GM19324 (cell line): ENCODE data around the gene PLCXD3.

Experiments
- ATAC-seq: cut with Tn5 transposase; IDR thresholded peaks from one replicate; pipeline ENCODE4 v1.9.1; 2021; ENCODE audit warnings: mild to moderate bottlenecking, moderate library complexity; ENCODE audit not compliant: unreplicated experiment, low FRiP score

PLCXD3 gene

GRCh38 chr5:41510176-41510831 lies at the start of gene PLCXD3:
Gene PLCXD3 (minus strand): TSS chr5:41510601. CDS start chr5:41510526, 75 bp downstream.
- no peak for ATAC-seq

GRCh38 chr5:41559184-41559583 lies 48.8 kb upstream of the PLCXD3 start:
- ATAC-seq, result no peak

GRCh38 chr5:41558295-41558694 lies 47.9 kb upstream of the PLCXD3 start:
- no peak for ATAC-seq

GRCh38 chr5:41547991-41548390 lies 37.6 kb upstream of the PLCXD3 start:
- ATAC-seq, result no peak

DNA sequence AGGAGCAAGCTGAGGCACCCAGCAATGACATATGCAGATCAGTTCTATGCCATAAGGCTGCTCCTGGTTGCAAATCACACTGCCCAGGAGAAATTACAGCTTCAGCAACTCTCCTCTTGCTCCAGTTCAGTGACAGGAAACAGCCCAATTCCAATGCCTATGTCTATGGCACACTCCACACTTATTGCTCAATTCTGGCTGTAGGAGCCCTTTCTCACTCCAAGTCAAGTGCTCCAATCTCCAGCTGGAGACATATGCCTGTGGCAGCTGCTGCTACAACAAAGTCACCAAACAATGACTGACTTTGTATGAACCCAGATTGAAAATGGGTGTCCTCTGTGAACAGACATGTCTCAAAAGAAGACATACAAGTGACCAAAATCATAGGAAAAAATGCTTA lies 31.8 kb upstream of the PLCXD3 start:
- no peak for ATAC-seq

- no peak for ATAC-seq
Measured at GRCh38 chr5:41539454-41539853, 29.1 kb upstream of the PLCXD3 start.

- no peak for ATAC-seq
Measured at GRCh38 chr5:41537581-41537980, 27.2 kb upstream of the PLCXD3 start.

GRCh38 chr5:41532485-41532884 lies 22.1 kb upstream of the PLCXD3 start:
- ATAC-seq, result no peak

DNA sequence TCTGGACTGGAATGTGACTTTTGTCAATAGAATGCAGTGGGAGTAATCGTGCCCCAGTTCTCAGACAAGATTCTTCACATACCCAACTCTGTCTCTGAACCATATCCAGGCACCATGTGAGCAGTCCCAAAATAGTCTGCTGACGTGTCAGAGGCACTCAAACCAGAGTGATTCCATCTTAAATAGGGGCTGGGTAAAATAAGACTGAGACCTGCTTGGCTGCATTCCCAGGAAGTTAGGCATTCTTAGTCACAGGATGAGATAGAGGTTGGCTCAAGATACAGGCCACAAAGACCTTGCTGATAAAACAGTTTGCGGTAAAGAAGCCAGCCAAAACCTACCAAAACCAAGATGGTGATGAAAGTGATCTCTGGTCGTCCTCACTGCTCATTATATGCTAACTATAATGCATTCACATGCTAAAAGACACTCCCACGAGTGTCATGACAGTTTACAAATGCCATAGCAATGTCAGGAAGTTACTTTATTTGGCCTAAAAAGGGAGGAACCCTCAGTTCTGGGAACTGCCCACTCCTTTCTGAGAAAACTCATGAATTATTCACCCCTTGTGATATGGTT lies 16.9 kb upstream of the PLCXD3 start:
- no peak for ATAC-seq

GRCh38 chr5:41526699-41527098 lies 16.3 kb upstream of the PLCXD3 start:
- ATAC-seq, result no peak

DNA sequence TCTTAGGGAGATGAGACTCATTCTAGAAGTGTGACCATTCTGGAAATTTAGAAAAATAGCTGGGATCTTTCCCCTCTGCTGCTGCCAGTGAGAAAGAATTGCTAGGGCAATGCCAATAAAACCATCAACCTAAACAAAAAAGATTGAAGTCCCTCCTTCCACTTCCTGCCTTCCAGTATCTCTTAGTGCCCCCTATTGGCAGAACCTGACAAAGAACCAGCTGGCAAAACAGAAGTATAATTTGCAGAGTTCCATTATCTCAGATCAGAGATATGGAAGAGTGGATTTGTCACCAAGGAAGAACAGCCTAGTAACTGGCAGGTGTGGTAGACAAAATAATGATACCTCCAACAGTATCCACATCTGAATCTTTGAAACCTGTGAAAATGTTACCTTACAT lies 13.8 kb upstream of the PLCXD3 start:
- no peak for ATAC-seq

DNA sequence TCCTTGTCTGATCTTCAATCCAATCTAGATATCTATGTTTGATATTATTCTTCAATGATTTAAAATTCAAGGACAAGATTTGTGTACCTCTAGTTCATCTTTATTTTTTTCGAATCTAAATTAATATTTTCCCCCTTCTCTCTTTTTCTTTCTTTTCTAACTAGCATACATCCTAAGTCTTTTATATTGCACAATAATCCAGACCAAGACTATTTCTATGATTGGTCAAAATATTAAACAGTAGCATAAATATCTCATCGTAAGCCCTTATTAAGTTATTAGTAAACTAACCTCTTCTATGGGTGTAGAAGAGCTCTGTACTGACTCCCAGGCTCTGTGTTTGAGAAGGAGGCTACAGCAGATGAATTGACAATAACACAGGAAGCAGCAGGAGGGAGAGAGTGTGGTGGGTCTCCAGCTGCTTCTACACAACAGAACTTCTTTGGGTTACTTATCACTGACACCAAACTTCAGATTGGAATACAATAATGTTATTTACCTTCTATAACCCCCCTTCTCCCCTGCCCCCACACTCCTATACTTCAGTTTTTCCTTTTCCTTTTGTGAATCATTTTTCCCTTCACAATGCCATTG lies 11.9 kb upstream of the PLCXD3 start:
- no peak for ATAC-seq

- ATAC-seq, result no peak
Measured at GRCh38 chr5:41519801-41520200, 9.4 kb upstream of the PLCXD3 start.

GRCh38 chr5:41517909-41518308 lies 7.5 kb upstream of the PLCXD3 start:
- no peak for ATAC-seq

GRCh38 chr5:41511241-41511640 lies 840 bp upstream of the PLCXD3 start:
- ATAC-seq, result no peak

DNA sequence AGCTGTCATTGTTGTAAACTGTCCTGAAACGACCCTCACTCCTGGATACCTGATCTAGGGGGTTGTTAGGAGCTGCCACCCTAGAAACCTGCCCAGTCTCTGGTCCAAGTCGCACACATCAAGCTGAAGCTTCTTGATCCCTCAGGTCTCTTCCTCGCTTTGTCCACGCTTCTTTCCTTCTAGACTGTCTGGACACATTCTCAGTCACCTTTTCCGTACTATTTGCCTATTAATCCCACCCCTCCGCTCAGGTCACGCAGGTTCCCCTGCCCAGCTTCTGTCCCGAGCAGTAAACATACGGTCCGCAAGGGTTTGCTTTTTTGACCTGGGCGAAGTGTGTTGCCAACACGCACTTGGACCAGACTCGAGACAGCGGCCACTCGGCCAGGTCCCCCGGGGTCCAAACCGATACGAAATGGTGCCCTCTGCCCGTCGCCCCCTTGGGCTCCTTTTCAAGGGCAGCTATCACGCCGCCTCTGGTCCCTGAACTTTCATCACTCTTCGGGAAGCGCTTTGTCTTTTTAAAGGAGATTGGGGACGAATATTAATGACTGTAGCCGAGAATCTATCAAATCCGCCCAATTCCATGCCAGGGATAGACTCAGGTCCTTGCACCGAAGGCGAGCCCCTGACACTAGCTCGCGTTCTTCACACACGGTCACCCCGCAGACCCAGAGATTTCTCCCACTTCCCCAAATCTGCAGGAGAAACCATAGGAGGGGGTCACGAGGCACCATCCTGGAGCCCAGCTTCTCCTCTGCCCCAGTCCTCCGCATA lies 814 bp downstream of the PLCXD3 start:
- no peak for ATAC-seq

GRCh38 chr5:41508696-41509398 lies 1.6 kb downstream of the PLCXD3 start:
- ATAC-seq, result no peak

DNA sequence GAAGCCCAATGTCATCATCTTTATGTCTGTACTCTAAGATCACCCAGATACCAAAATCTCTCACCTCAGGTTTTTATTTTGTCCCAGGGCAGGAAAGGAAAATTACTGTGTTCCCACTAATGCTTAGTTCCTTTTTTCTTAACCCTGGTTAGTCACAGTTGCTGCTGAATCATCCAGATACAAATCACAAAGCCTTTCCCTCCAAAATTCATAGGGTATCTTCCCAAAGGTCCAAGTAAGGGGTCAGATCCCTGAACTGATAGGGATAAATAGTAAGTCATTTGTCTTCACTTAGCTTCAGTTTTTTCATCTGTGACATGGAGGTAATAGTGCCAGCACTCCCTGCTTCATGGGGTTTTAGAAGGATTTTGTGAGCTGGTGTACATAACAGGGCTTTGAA lies 2.2 kb downstream of the PLCXD3 start:
- ATAC-seq, result no peak

GRCh38 chr5:41507501-41507900 lies 2.9 kb downstream of the PLCXD3 start:
- ATAC-seq, result no peak

GRCh38 chr5:41503860-41504259 lies 6.5 kb downstream of the PLCXD3 start:
- ATAC-seq, result no peak

GRCh38 chr5:41503310-41503709 lies 7.1 kb downstream of the PLCXD3 start:
- ATAC-seq, result no peak
